GM12874 (cell line): ENCODE measurements around the gene C1orf115.
A peak's percentile ranks its signal among the peaks of the same experiment; 100 is the strongest.

Source experiments
- CTCF ChIP-seq: IDR thresholded peaks from 2 replicates; pipeline ENCODE4 v1.5.1; 2011; ENCODE audit warnings: low read depth, mild to moderate bottlenecking, control low read depth, low read length, moderate library complexity; ENCODE audit not compliant: insufficient read depth

Gene C1orf115

GRCh38 chr1:220710333-220710732, 20.2 kb downstream of the C1orf115 start:
- no peak for TF ChIP-seq CTCF

GRCh38 chr1:220711056-220711809, 21.1 kb downstream of the C1orf115 start:
- no peak for TF ChIP-seq CTCF

GRCh38 chr1:220717800-220718640, 27.9 kb downstream of the C1orf115 start:
- no peak for TF ChIP-seq CTCF

- peak; percentile 52; the same call in 1 of the 2 replicates for TF ChIP-seq CTCF
These were observed 36.5 kb downstream of the C1orf115 start for GRCh38 chr1:220726634-220727033.

- no peak for TF ChIP-seq CTCF
These were observed 37.4 kb downstream of the C1orf115 start for GRCh38 chr1:220727519-220727918.

GRCh38 chr1:220730486-220730885, 40.3 kb downstream of the C1orf115 start:
- no peak for TF ChIP-seq CTCF

- TF ChIP-seq CTCF = no peak
These were observed 42.0 kb downstream of the C1orf115 start for GRCh38 chr1:220732137-220732536.
